T follicular helper cell (primary cell): ENCODE data around the gene CTRB2.

ENCODE experiments used
- DNase-seq: peaks from one replicate; pipeline ENCODE4 v3.0.0-alpha.2; 2020; ENCODE audit warnings: low read depth

CTRB2 gene

GRCh38 chr16:75175074-75175473 lies 31.9 kb downstream of the CTRB2 start:
- no peak for DNase-seq

- no peak for DNase-seq
Measured at GRCh38 chr16:75172578-75172977, 34.4 kb downstream of the CTRB2 start.

GRCh38 chr16:75169899-75170405 lies 37.0 kb downstream of the CTRB2 start:
- DNase-seq: no peak

- no peak for DNase-seq
Measured at GRCh38 chr16:75160386-75160785, 46.6 kb downstream of the CTRB2 start.
